ENCODE data around the gene NHERF2.

NHERF2 gene

DNA sequence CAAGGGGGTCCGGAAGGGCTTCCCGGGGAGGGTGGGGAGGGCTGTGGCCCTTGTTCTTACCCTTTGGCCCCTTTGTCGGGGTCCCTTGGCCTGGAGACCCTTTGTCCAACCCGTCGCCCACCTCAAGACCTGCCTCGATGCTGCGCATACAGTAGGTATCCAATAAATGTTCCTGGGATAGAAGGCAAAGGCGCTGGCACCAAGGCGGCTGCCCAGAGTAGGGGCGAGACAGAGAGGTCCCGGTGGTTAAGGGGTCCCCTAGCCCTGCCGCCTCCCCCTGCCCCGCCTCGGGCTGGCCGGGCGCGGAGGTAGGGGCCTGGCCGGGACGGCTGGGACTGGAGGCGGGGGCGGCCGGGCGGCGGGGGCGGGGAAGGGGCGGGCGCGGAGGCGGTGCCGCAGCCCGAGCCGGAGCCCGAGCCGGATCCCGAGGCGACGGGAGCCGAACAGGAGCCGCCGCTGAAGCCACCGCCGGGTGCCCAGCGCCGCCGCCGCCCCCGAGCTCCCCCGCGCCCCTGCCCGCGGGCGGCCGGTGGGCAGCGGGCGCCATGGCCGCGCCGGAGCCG lies at the start of gene NHERF2:
Gene NHERF2 (plus strand): TSS at position 442 of the 563 bp plus-strand sequence. CDS start 104 bp downstream, at position 546.
- peak; percentile 54 for DNase-seq

DNA sequence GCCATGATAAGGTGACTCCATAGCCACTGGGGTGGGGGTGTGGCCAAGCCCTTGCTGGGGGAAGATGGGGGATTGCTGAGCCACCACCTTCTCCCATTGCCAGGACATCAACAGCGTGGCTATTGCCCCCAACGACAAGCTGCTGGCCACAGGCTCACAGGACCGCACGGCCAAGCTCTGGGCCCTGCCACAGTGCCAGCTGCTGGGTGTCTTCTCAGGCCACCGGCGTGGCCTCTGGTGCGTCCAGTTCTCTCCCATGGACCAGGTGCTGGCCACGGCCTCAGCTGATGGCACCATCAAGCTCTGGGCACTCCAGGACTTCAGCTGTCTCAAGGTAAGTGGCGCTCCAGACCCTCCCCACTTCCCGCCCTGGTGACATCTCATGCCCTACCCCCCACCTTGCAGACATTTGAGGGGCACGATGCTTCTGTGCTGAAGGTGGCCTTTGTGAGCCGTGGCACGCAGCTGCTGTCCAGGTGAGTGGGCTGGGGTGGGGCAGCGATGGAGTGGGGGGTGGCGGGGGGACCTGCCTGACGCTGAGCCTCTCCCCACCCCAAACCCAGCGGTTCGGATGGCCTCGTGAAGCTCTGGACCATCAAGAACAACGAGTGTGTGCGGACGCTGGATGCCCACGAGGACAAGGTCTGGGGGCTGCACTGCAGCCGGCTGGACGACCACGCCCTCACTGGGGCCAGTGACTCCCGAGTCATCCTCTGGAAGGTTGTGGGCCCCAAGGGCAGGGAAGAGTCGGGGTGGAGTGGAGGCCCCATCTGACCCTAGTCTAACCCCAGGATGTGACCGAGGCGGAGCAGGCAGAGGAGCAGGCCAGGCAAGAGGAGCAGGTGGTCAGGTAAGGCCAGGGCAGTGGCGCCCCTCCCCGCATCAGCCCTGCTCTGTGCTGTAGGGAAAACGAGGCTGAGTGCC lies 49.5 kb upstream of the NHERF2 start:
- no peak for DNase-seq

DNA sequence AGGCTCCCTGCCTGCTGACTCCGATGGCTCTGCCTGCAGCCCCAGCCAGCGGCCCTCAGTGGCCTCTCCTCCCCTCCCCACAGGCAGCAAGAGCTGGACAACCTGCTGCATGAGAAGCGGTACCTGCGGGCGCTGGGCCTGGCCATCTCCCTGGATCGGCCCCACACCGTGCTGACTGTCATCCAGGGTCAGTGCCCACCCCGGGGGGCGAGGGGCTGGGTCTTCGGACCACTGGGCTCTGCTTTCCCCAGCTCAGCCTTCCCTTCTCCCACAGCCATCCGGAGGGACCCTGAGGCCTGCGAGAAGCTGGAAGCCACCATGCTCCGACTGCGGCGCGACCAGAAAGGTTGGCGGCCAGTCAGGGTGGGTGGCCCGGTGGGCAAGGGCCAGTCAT lies 48.8 kb upstream of the NHERF2 start:
- DNase-seq = no peak

DNA sequence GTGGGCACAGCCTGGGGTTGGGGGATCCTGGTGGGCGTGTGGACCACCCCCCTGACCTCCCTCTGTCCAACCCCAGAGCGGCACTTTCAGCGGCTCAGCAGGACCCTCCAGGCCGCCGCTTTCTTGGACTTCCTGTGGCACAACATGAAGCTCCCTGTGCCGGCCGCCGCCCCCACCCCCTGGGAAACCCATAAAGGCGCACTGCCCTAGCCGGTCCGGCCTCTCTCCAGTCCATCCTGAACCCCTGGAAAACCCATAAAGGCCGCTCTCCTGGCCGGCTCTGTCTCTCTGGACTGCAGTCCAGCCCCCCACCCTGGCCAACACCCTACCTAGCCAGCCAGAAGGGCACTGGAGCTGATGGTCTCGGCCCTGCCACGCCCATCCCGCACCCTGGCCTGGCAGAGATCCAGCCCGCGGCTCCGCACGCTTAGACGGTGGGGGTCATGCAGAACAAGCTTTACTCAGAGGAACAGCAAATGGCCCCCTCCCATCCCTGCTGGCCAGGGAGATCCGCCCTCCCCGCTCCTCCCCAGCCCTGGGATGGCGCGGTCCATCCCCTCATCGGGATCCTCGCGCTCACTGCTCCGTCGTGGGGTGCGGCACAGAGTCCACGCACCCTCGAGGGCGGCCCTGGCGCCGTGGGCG lies 48.1 kb upstream of the NHERF2 start:
- DNase-seq = no peak

DNA sequence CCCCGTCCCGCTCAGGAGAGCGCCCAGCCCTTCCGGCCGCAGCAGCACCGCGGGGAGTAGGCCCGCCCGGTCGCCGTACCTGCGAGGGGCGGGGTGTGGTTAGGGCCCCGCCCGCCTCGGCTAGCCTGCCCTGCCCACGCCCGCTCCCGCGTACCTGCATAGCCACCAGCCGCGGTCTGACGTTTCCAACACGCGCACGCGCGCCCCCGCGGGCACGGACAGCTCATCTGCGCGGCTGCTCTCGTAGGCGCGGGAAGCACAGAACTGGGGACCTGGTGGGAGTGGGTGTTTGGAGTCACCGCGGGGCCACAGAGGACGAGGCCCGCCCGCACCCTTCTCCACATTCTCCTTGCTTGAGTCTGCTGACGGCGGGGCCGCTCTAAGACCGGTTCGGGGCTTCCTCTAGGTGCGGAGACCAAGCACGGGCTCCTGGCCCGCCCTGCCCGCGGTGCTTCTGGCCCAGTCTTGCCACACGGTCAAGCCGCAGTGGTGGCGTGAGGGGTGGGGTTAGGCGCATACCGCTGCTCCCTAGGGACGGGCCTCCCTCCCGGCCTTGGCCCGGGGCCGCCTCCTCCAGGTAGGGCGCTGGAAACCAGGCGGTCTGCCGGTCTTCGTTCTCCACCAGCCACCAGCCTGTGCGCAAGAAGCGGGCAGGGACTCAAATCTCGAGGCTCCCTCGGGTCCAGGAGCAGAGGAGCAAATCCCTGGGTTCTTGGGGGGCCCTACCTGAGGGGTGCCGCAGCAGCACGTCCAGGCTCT lies 47.3 kb upstream of the NHERF2 start:
- no peak for DNase-seq

GRCh38 chr16:1980030-1980769 lies 46.5 kb upstream of the NHERF2 start:
- peak; percentile 38 for DNase-seq

GRCh38 chr16:1980770-1981087 lies 46.0 kb upstream of the NHERF2 start:
- no peak for DNase-seq

DNA sequence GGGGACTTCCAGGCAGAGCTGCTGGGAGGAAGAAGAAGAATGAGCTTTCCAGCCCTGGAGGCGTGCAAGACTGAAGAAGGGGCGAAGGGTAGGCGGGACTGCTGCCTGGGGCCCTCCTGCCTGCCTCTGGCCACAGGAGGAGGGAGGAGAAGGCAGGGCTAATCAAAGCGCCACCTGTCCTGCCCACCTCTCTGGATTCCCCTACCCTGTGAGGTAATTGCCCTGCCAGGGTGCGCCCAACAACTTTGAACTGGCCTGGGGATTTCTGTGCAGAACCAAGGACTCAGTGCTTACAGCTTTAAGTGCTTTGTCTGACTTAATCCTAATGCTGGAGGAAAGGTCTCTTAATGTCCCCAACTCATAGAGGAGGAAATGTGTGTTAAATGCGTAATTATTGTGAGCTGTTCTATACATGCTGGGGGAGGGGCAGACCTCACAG lies 45.3 kb upstream of the NHERF2 start, which contains the start of gene NOXO1:
Gene NOXO1 (minus strand): TSS at position 72 of the 439 bp plus-strand sequence. CDS start 290 bp downstream, outside the sequence.
- peak; percentile 27 for DNase-seq

- DNase-seq = no peak
These were observed 44.7 kb upstream of the NHERF2 start for GRCh38 chr16:1982013-1982433.

DNA sequence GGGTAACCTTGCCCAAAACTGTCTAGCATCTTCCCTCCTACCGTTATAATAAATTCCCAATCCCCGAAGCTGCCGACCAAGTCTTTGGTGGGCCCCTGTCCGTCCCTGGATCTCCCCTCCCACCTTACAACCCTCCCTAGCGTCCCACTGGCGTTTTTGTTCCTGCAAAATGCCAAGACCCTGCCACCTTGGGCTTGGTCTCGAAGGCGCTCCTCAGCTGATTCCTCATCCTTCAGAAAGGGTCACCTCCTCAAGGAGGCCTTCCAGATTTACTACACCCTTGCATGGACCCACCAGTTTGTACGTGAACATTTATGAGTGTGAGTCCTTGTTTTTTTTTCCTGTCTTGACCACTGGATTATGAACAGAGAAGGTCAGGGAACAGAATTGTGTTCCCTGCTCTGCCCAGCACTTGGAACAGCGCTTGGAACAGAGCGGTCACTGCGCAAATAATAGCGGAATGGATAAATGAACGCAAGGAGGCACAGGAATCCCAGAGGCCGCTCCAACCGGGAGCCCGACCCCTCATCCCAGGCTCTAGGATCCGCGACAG lies 43.6 kb upstream of the NHERF2 start:
- no peak for DNase-seq

DNA sequence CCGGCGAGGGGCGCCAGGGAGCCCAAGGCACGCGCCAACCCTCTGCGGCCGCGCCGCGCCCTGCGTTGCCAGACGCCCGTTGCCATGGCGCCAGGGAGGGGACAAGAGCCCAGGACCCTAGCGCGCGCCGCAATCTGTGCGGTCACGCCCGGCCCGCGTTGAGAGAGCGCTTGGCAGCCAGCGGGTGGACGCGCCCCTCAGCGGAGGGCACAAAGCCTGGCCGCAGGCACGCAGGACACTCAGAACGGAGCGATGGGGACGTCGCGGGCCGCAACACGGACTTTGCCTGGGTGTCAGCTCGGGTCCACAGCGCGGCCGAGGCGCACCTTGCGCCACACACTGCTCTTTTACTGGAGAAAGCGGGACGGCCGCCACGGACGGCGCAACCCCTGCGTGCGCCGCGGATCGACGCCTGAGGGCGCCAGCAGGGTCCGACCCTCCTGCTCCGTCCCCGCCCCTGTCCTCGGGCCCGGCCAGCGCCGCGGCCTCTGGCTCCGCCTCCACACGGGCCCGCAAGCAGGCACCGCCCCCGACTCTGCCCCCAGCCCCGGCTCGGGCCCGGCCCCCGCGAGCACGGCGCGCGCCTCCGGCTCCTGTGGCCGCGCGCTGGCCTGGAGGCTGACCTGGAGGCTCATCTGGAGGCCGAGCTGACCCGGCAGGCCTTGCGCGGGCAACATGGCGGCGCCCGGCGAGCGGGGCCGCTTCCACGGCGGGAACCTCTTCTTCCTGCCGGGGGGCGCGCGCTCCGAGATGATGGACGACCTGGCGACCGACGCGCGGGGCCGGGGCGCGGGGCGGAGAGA lies 43.0 kb upstream of the NHERF2 start, which contains the start of gene GFER:
Gene GFER (plus strand): TSS at position 650 of the 803 bp plus-strand sequence. CDS start 26 bp downstream, at position 676.
- peak; percentile 89 for DNase-seq

- DNase-seq = peak; percentile 49
These were observed 42.1 kb upstream of the NHERF2 start for GRCh38 chr16:1984347-1985225.

GRCh38 chr16:1985466-1986150 lies 41.1 kb upstream of the NHERF2 start:
- DNase-seq = no peak

DNA sequence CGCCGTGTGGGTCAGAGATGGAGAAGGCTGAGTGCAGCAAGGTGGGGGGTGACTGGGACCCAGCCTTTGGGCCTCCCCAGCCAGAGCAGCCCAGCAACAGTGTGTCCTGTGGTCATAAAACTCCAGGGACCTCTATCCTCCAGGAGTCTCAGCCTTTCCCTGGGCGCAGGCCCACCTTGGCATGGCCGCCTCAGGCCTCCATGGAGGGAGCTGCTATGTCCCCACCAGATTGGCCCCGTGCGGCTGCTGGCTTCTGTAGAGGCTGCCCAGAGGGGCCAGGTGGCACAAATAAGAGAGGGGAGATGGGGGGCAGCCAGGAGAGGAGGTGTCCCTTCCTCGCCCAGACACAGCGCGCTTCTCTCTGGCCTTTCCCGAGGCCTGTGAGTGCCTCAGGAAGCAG lies 39.5 kb upstream of the NHERF2 start:
- DNase-seq = no peak

GRCh38 chr16:1989209-1990100 lies 37.2 kb upstream of the NHERF2 start, which contains the start of gene SYNGR3:
SYNGR3 (plus strand) TSS chr16:1989970; CDS start chr16:1990103, 133 bp downstream.
- DNase-seq = no peak

- DNase-seq = no peak
These were observed 36.7 kb upstream of the NHERF2 start for GRCh38 chr16:1990101-1990350.

DNA sequence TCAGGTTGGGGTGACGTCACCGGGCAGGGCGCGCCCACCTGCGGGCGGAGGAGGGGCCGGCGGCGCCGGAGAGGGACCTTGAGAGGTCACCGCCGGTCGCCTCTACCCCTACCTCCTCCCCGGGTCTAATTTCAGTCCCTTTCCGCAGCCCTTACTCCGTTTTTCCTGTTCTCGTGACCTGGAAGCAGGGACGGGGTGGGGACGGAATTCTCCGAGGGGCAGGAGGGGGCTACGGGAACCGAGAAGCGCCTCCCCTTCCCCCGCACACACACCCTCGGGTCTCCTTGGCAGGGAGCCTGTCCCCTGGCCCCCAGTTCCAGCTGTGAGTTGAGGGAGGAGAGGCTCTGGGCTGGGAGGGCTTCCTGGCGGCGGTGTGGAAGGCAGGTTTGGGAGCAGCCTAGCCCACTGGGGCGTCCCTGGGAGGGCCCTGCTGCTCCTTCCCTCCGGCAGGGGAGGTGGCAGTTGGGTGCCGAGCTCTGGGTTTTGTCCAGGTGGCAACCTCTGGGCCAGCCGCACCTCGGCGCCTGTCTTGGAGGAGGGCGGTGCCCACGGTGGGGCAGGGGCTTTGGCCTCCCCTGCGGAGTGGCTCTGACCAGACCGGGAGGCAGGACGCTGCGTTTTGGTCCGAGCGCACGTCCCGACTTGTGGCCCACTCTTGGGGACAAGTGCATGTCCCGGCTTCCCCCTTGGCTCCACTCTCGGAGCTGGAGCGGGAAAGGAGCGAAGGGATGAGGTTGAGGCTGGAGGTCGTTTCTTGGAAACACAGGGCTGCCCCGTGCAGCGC lies 36.2 kb upstream of the NHERF2 start:
- DNase-seq = no peak
